HG03196 (cell line): ENCODE data around the gene RGS12.
"Not testable (repeated sequence)": the region's sequence is repeated elsewhere in the genome, so short reads cannot be mapped to it uniquely, and the experiment has no call there.

Experiments used
- ATAC-seq: cut with Tn5 transposase; IDR thresholded peaks from one replicate; pipeline ENCODE4 v1.9.1; 2021; ENCODE audit not compliant: unreplicated experiment

Gene RGS12

GRCh38 chr4:3297066-3297859 lies 4.4 kb downstream of the RGS12 start:
- no peak for ATAC-seq

- no peak for ATAC-seq
Measured at GRCh38 chr4:3299122-3299975, 6.5 kb downstream of the RGS12 start.

- no peak for ATAC-seq
Measured at GRCh38 chr4:3299976-3300671, 7.3 kb downstream of the RGS12 start.

GRCh38 chr4:3300882-3301281 lies 8.1 kb downstream of the RGS12 start:
- not testable (repeated sequence) for ATAC-seq

- no peak for ATAC-seq
Measured at GRCh38 chr4:3301450-3302172, 8.8 kb downstream of the RGS12 start.

- ATAC-seq: no peak
Measured at GRCh38 chr4:3302173-3302785, 9.5 kb downstream of the RGS12 start.

GRCh38 chr4:3302786-3303564 lies 10.2 kb downstream of the RGS12 start:
- ATAC-seq: no peak

- ATAC-seq: no peak
Measured at GRCh38 chr4:3303565-3303824, 10.7 kb downstream of the RGS12 start.

GRCh38 chr4:3303923-3304710 lies 11.3 kb downstream of the RGS12 start:
- no peak for ATAC-seq

- ATAC-seq: no peak
Measured at GRCh38 chr4:3304831-3305609, 12.2 kb downstream of the RGS12 start.

GRCh38 chr4:3305610-3306371 lies 13.0 kb downstream of the RGS12 start:
- no peak for ATAC-seq

GRCh38 chr4:3306450-3306849 lies 13.6 kb downstream of the RGS12 start:
- ATAC-seq: no peak

GRCh38 chr4:3307060-3307459 lies 14.2 kb downstream of the RGS12 start:
- no peak for ATAC-seq

GRCh38 chr4:3307486-3307885 lies 14.7 kb downstream of the RGS12 start:
- ATAC-seq: no peak

- no peak for ATAC-seq
Measured at GRCh38 chr4:3307891-3308575, 15.2 kb downstream of the RGS12 start.

- ATAC-seq: no peak
Measured at GRCh38 chr4:3308691-3309090, 15.9 kb downstream of the RGS12 start.
